Natural killer cell (primary cell): ENCODE data around the gene PIH1D2. TPM values are rescaled to one million over a fixed set of nuclear protein-coding genes. Genes with fewer than 3 reads are reported as not detected.
A peak's percentile ranks its signal among the peaks of the same experiment; 100 is the strongest.
"Not testable (repeated sequence)": the region's sequence is repeated elsewhere in the genome, so short reads cannot be mapped to it uniquely, and the experiment has no call there.

Experiments
- ATAC-seq, 3 donors: fragments of 150-1000 bp in 2 of 3; fragments of 200-7000 bp in 1 of 3; cut with Tn5 transposase; 1 replicate in 1 of 3; 2 replicates in 2 of 3; pipeline ENCODE4 v1.10.0; 2021; ENCODE audit warnings: mild to moderate bottlenecking in 2 of 3, moderate library complexity in 2 of 3
- DNase-seq, 2 donors: peaks; one replicate each; pipeline versions ENCODE4 v3.0.0 to v3.0.0-alpha.2; 2013 to 2021; ENCODE audit warnings: mixed read lengths in 1 of 2
- H3K27ac ChIP-seq: one replicate; pipeline ENCODE4 v1.5.1; 2013; ENCODE audit warnings: mild to moderate bottlenecking, low read length
- H3K27me3 ChIP-seq: one replicate; pipeline ENCODE4 v1.6.1; 2013; ENCODE audit warnings: low read length; ENCODE audit not compliant: control insufficient read depth, insufficient read depth
- H3K36me3 ChIP-seq: one replicate; pipeline ENCODE4 v1.6.1; 2013; ENCODE audit warnings: low read length; ENCODE audit not compliant: control insufficient read depth, insufficient read depth
- H3K4me1 ChIP-seq: one replicate; pipeline ENCODE4 v1.6.1; 2013; ENCODE audit warnings: low read length; ENCODE audit not compliant: control insufficient read depth, insufficient read depth
- H3K4me3 ChIP-seq: one replicate; pipeline ENCODE4 v1.5.1; 2013; ENCODE audit warnings: low read length
- H3K9me3 ChIP-seq: one replicate; pipeline ENCODE4 v1.6.1; 2013; ENCODE audit warnings: low read length; ENCODE audit not compliant: control insufficient read depth, insufficient read depth
- H3K27ac Mint-ChIP-seq, 2 donors: one replicate each; pipeline ENCODE4 v1.8.0; 2022; ENCODE audit warnings: mild to moderate bottlenecking in 2 of 2, mixed read lengths in 2 of 2, moderate library complexity in 1 of 2
- H3K27me3 Mint-ChIP-seq, 2 donors: one replicate each; pipeline ENCODE4 v1.8.0; 2022; ENCODE audit warnings: low read depth in 2 of 2, mixed read lengths in 2 of 2
- H3K36me3 Mint-ChIP-seq: one replicate; pipeline ENCODE4 v1.8.0; 2022; ENCODE audit warnings: mixed read lengths
- H3K4me1 Mint-ChIP-seq, 2 donors: one replicate each; pipeline ENCODE4 v1.8.0; 2022; ENCODE audit warnings: mixed read lengths in 2 of 2
- H3K4me3 Mint-ChIP-seq: one replicate; pipeline ENCODE4 v1.8.0; 2022; ENCODE audit warnings: mild to moderate bottlenecking, moderate library complexity, mixed read lengths
- H3K9me3 Mint-ChIP-seq, 2 donors: one replicate each; pipeline ENCODE4 v1.8.0; 2022; ENCODE audit warnings: mixed read lengths in 2 of 2
- WGBS: methylation state at CpG from one replicate; pipeline ENCODE4 v1.1.7; 2013; ENCODE audit warnings: missing lambda C conversion rate; ENCODE audit not compliant: insufficient coverage; 5-methylcytosine and 5-hydroxymethylcytosine counted together
- intact Hi-C: fragments of 100-400 bp; cut with micrococcal nuclease; formaldehyde crosslinking; loops from one replicate; pipeline ENCODE4 v1.14.2; 2022
- total RNA-seq, 4 donors: library from RNA; stranded (reverse); fragments of 120-200 nt in 1 of 4; gene quantifications; one replicate each; pipeline versions ENCODE4 v1.2.3 to v1.2.4, GENCODE V29; 2013 to 2022
- TF ChIP-seq, protein P1 (sequence below): fragments of 200-600 bp; IDR thresholded peaks from one replicate; pipeline ENCODE4 v1.8.0; 2022; ENCODE audit warnings: antibody characterized with exemption

PIH1D2 gene
- total RNA-seq, 3 donors from 2014 or later (not counting 1 experiment from before 2014, with no cell fraction given): not detected

DNA sequence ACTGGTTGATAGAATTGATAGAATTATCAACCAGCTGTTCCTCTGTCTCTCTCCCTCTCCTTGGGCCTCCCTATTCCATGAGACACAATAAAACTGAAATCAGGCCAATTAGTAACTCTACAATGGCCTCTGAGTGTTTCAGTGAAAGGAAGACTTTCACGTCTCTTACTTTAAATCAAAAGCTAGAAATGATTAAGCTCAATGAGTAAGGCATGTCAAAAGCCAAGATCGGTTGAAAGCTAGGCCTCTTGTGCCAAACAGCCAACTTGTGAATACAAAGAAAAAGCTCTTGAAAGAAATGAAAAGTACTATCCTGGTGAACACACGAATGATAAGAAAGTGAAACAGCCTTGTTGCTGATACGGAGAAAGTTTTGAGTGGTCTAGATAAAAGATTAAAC is 16.6 kb downstream of the PIH1D2 start:
- Mint-ChIP-seq H3K27ac (no peak overlapping the region), H3K36me3 (peaks cover under 1% of the 10 kb centered on the region), H3K4me1 (no peaks in the 10 kb centered on the region), H3K27me3 (no peaks in the 10 kb centered on the region), H3K4me3 (no peak overlapping the region), H3K9me3 (no peaks in the 10 kb centered on the region)
- Histone ChIP-seq H3K27ac (no peak overlapping the region), H3K9me3 (no peaks in the 10 kb centered on the region), H3K4me1 (no peaks in the 10 kb centered on the region), H3K36me3 (peaks cover 27% of the 10 kb centered on the region), H3K4me3 (no peak overlapping the region), H3K27me3 (no peaks in the 10 kb centered on the region)
- DNase-seq (no peak), ATAC-seq (no peak)
- 71% methylated on average over 4 of the region's 4 CpGs for WGBS
- TF ChIP-seq, protein P1, sequence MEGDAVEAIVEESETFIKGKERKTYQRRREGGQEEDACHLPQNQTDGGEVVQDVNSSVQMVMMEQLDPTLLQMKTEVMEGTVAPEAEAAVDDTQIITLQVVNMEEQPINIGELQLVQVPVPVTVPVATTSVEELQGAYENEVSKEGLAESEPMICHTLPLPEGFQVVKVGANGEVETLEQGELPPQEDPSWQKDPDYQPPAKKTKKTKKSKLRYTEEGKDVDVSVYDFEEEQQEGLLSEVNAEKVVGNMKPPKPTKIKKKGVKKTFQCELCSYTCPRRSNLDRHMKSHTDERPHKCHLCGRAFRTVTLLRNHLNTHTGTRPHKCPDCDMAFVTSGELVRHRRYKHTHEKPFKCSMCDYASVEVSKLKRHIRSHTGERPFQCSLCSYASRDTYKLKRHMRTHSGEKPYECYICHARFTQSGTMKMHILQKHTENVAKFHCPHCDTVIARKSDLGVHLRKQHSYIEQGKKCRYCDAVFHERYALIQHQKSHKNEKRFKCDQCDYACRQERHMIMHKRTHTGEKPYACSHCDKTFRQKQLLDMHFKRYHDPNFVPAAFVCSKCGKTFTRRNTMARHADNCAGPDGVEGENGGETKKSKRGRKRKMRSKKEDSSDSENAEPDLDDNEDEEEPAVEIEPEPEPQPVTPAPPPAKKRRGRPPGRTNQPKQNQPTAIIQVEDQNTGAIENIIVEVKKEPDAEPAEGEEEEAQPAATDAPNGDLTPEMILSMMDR: no peak
- intact Hi-C loops: no loop called here

DNA sequence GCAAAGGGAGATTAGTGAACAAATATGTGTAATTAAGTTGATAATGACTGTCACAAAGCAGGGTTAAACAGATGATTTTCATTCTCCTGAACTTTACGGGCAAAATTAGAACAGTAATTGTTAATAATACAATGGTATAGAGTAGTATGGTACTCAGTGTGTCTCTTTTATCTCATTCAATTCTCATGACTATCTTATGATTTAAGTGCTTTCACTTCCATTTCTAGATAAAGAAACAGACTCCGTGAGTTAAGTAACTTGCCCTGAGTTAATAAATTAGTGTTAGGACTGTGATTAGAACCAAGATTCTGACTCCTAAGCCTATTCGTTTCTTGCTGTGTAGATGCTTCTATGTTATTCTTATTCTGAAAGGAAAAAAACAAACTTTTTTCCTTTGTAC is 22.0 kb downstream of the PIH1D2 start:
- TF ChIP-seq, protein P1: no peak
- DNase-seq (no peak), ATAC-seq (no peak)
- no peaks in the 10 kb centered on the region for H3K9me3 Mint-ChIP-seq
- no peaks in the 10 kb centered on the region for H3K27me3 Mint-ChIP-seq
- H3K27me3 ChIP-seq: no peaks in the 10 kb centered on the region
- no peak overlapping the region for H3K27ac ChIP-seq
- H3K36me3 Mint-ChIP-seq: peaks cover 10% of the 10 kb centered on the region
- 92% methylated on average over 2 of the region's 3 CpGs for WGBS
- H3K4me3 Mint-ChIP-seq: no peak overlapping the region
- peaks cover 39% of the 10 kb centered on the region for H3K36me3 ChIP-seq
- H3K27ac Mint-ChIP-seq: no peak overlapping the region
- H3K9me3 ChIP-seq: no peaks in the 10 kb centered on the region
- H3K4me1 Mint-ChIP-seq: peaks cover 0 to 5% of the 10 kb centered on the region in 2 donors
- H3K4me3 ChIP-seq: no peak overlapping the region
- H3K4me1 ChIP-seq: no peaks in the 10 kb centered on the region
- intact Hi-C loops: no loop called here

- Mint-ChIP-seq H3K9me3 (no peaks in the 10 kb centered on the region), H3K4me3 (no peak overlapping the region), H3K36me3 (peaks cover 10% of the 10 kb centered on the region), H3K27ac (no peak overlapping the region), H3K4me1 (peaks cover 0 to 5% of the 10 kb centered on the region in 2 donors), H3K27me3 (no peaks in the 10 kb centered on the region)
- intact Hi-C loops: no loop called here
- H3K27ac ChIP-seq: no peak overlapping the region
- TF ChIP-seq, protein P1: no peak
- no peaks in the 10 kb centered on the region for H3K4me1 ChIP-seq
- no peaks in the 10 kb centered on the region for H3K27me3 ChIP-seq
- H3K4me3 ChIP-seq: no peak overlapping the region
- ATAC-seq: no peak
- DNase-seq: no peak
- H3K9me3 ChIP-seq: no peaks in the 10 kb centered on the region
- 100% methylated on average over 1 of the region's 3 CpGs for WGBS
- H3K36me3 ChIP-seq: peaks cover 43% of the 10 kb centered on the region
These were observed 23.1 kb downstream of the PIH1D2 start for GRCh38 chr11:112050721-112051120.

GRCh38 chr11:112049777-112050176 is 24.0 kb downstream of the PIH1D2 start:
- H3K4me1 ChIP-seq: no peaks in the 10 kb centered on the region
- Mint-ChIP-seq H3K27me3 (no peaks in the 10 kb centered on the region), H3K4me1 (peaks cover 0 to 5% of the 10 kb centered on the region in 2 donors), H3K27ac (no peak overlapping the region), H3K4me3 (no peak overlapping the region), H3K9me3 (no peaks in the 10 kb centered on the region), H3K36me3 (peaks cover 10% of the 10 kb centered on the region)
- H3K27me3 ChIP-seq: no peaks in the 10 kb centered on the region
- peaks cover 49% of the 10 kb centered on the region for H3K36me3 ChIP-seq
- intact Hi-C loops: no loop called here
- WGBS: 47% methylated on average over 2 of the region's 2 CpGs
- DNase-seq (no peak), ATAC-seq (no peak)
- TF ChIP-seq, protein P1: no peak
- H3K9me3 ChIP-seq: no peaks in the 10 kb centered on the region
- H3K27ac ChIP-seq: no peak overlapping the region
- no peak overlapping the region for H3K4me3 ChIP-seq

DNA sequence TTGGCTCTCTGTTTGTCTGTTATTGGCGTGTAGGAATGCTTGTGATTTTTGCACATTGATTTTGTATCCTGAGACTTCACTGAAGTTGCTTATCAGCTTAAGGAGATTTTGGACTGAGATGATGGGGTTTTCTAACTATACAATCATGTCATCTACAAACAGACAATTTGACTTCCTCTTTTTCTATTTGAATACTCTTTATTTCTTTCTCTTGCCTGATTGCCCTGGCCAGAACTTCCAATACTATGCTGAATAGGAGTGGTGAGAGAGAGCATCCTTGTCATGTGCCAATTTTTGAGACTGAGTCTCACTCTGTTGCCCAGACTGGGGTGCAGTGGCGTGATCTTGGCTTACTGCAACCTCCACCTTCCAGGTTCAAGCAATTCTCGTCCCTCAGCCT is 25.6 kb downstream of the PIH1D2 start:
- H3K36me3 ChIP-seq: peaks cover 49% of the 10 kb centered on the region
- H3K9me3 Mint-ChIP-seq, H3K27me3 ChIP-seq, ATAC-seq, H3K4me1 Mint-ChIP-seq, H3K27me3 Mint-ChIP-seq, H3K4me3 ChIP-seq, H3K4me1 ChIP-seq, H3K4me3 Mint-ChIP-seq, intact Hi-C loops, H3K27ac ChIP-seq, DNase-seq, H3K9me3 ChIP-seq: not testable (repeated sequence)
- peak overlapping the region in 1 of 2 donors; percentile 54 for H3K27ac Mint-ChIP-seq
- 94% methylated on average over 3 of the region's 3 CpGs for WGBS
- peaks cover 10% of the 10 kb centered on the region for H3K36me3 Mint-ChIP-seq
